HG02571 (cell line): ENCODE results near the gene ULBP2.
"Not testable (repeated sequence)": the region's sequence is repeated elsewhere in the genome, so short reads cannot be mapped to it uniquely, and the experiment has no call there.

Experiments
- ATAC-seq: cut with Tn5 transposase; IDR thresholded peaks from one replicate; pipeline ENCODE4 v1.9.1; 2021; ENCODE audit warnings: mild to moderate bottlenecking, moderate library complexity; ENCODE audit not compliant: unreplicated experiment

ULBP2 gene

DNA sequence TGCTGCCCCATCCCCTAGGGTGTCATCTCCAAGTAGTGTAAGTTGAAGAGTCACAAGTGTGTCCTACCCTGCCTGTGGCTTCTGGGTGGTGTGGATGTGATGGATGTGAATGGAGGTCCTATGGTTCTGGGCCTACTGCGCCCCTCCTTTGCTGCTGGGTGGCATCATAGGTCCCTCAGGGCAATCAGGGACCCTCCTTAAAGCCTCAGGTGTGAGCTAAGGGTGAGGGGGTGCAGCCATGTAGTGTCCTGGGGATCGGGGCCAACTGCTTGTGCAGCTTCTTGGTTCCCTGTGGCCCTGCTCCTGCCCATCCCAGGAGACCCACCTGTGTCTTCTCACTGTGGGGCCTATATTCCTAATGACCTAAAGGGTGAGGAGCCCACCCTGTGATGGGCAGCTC lies 24.5 kb downstream of the ULBP2 start:
- ATAC-seq: not testable (repeated sequence)

DNA sequence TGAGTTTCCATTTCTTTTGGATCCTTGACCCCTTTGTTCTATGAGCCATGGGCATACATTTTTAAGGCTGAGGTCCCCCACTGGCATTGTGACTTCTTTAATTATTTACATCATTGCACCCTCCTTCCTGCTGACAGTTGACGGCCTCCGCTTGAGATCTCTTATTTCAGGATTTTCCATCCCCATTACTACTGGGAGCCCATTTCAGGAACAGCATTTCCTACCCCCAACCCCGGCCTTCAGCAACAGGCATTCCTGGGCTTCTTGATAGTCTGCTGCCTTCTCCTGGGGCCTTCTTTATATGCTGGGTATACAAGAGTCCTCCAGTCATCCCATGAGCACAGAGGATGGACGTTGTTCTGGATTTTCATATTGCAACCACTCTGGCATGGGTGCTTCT lies 25.8 kb downstream of the ULBP2 start:
- no peak for ATAC-seq

DNA sequence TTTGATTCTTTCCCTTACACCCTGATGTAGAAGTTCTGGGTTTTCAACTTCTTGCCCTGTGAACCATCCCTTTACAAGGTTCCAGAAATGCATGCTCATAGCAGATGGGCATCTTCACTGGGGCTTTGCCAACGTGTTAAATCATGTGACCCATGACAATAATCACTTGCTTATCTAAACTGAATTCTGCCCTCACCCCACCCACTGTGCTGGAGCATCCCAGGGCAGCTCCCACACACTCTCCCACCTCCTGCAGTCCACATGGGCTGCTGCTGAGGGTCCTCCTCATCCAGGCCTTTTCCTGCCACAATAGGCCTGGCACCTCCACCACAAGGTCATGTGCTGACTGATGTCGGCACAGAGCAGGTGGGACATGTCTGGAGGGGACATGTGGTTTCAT lies 26.2 kb downstream of the ULBP2 start:
- not testable (repeated sequence) for ATAC-seq

DNA sequence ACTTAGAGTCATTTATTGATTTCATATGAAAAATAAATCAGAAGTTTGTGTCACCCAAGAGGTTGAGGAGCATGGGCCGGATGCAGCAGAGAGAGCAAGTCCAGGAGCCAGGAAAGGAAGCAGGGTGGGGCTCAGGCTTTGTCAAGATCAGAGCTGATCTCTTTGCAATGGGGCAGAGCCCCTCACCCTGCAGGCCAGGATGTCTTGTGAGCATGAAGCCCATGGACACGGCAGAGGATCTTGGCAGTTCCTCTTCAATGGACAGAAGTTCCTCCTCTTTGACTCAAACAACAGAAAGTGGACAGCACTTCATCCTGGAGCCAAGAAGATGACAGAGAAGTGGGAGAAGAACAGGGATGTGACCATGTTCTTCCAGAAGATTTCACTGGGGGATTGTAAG lies 27.1 kb downstream of the ULBP2 start:
- ATAC-seq: not testable (repeated sequence)

DNA sequence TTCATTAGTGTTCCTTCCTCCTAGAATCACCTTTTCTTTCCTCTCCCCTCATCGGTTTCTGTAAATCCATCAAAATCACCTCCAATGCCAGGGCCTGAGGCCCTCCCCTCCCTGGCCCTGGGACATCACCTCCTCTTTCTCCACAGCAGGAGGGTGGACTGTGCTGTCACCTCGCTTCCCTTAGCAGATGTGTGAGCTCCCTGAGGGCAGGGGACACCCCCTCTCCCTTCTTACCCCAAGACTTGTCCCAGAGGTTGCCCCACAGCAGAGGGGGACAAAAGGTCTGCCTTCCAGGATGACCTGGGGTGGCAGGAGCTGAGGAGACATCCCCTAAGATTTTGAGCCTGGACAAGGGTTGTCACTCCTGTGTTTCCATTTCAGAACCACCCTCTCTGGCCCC lies 27.8 kb downstream of the ULBP2 start:
- ATAC-seq: no peak

DNA sequence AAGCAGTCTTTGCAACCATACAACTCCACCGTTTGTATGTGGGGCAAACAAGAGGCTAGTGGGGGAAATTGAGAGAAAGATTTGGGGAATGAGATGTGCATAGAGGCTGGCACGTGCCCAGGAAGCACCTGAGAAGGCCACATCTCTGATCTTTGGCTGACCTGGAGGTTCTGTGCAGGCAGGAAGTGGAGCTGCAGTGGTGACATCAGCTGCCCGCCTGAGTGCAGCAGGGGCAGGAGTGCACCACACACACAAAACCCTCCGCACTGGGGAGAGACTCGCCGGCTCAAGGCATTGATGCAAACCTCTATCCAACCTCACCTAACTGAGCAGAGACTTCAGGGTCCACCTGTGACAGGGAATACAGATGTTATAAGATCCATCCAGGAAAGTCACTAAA lies 32.6 kb downstream of the ULBP2 start:
- not testable (repeated sequence) for ATAC-seq

DNA sequence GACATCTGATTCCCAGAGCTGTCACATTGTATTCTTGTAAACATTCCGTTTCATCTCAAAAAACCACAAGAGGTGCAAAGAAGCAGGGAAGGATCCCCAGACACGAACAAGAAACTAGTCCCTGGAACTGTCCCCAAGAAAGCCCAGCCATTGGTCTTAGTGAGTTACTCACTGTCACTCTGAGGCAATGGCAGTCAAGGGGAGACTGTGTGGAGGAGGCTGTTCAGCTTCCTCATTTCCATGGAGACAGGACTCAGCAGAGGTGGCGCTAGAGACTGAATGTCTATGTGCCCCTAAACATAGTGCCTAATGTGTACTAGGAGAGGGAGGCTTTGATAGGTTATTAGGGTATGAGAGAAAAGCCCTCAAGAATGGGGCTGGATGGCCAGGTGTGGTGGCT lies 33.0 kb downstream of the ULBP2 start:
- ATAC-seq: no peak

DNA sequence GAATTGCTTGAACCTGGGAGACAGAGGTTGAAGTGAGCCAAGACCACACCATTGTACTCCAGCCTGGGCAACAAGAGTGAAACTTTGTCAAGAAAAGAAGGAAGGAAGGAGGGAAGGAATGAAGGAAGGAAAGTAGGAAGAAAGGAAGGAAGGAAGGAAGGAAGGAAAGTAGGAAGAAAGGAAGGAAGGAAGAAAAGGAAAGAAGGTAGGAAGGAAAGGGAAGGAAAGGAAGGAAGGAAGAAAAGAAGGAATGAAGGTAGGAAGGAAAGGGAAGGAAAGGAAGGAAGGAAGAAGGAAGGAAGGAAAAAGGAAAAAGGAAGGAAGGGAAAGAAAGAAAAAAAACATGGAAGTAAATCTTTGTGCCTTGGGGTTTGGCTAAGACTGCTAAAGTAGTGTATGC lies 33.6 kb downstream of the ULBP2 start:
- no peak for ATAC-seq

DNA sequence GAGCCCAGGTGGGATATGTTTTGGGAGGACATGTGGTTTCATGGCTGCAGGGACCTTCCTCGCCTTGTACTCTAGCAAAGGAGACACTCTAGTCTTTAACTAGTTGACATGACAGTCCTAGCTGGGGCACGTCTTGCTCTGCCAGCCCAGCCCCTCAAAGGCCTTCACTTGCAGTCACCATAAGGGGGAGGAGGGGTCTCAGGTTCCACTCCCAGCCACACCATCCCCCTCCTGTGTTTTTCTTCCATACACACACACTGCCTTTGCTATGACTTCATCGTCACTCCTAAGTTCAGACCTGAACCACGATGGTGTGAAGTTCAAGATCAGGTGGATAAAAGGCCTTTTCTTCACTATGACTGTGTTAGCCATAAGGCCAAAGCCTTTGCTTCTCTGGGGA lies 35.4 kb downstream of the ULBP2 start:
- no peak for ATAC-seq

DNA sequence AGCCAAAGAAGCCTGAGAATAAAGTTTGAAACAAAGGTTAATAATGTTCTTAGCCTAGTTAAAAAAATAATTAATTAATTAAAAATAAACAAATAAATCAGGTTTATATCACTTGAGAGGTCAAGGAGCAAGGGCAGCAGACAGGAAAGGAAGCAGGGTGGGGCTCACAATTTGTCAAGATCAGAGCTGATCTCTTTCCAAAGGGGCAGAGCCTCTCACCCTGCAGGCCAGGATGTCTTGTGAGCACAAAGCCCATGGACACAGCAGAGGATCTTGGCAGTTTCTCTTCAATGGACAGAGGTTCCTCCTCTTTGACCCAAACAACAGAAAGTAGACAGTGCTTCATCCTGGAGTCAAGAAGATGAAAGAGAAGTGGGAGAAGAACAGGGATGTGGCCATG lies 36.8 kb downstream of the ULBP2 start:
- ATAC-seq: no peak

DNA sequence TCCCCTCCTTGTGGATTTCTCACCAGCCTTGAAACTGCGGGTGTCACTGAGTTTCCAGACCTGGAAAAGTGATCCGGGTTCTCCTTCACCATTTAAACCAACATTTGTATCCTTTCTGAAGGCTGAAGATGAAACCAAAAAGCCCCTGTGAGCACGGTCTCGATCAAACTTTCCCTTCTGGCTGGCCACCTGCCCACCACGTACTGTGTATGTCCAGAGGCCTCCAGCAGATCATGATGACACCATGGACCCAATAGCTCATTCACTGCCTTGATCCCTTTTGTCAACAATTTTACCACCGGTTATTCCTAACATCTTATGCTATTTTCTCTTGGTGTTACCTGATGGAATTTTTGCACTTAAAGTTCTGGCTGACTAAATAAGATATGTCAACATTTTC lies 37.5 kb downstream of the ULBP2 start:
- ATAC-seq: no peak

DNA sequence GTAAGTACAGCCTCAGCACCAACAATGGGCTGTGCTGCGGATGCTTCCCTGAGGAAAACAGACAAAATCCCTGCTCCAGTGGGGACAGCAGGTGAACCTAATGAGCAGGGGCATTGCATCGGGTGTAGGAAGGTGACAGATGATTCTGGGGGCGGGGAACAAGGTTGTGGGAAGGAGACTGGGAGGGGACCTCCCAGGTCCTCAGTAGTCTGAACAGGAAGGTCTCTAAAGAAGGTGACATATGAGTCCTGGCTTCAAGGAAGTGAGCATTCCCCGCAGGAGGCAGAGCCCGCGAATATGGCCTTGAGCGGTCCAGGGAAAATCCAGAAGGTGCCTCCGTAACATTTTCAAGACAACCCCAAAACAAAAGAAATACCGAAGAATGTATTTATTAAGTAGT lies 41.3 kb downstream of the ULBP2 start:
- ATAC-seq: no peak

DNA sequence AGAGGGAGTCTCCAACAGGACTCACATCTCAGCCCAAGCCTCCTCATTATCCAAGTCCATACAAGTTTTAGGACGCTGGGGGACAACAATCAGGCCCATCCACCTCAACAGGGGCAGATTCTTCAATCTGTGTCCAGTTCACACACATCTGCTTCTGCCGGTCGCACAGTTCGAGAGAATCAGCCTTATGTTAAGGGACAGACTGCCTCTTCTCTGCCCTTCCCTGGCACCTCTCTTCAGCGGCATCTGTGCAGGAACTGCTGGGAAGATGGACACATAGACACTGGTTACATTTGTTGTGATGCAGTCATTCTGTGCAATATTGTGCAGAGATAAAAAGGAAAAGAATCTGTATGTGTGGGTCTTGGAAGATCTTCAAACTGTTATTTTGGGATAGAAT lies 43.0 kb downstream of the ULBP2 start:
- no peak for ATAC-seq

DNA sequence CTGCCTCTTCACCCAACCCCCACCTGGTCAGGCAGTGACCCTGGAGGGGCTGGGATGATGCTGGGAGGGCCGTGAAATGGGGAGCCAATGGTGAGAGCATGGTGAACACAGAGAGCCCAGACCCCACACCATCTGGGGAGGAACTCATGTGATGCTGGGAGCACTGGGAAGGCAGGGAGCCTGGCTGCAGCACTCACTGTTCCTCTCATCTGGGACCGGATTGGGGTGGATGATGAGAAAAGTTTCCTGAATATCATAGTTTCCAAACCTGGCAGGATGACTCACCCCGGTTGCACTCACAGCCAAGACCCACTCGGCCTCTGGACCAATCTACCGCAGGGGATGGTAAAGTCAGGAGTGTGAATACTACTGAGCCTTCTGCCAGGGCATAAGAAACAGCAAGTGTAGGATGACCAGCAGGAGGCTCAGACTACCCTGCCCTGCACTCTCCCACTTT lies 43.7 kb downstream of the ULBP2 start:
- ATAC-seq: no peak

DNA sequence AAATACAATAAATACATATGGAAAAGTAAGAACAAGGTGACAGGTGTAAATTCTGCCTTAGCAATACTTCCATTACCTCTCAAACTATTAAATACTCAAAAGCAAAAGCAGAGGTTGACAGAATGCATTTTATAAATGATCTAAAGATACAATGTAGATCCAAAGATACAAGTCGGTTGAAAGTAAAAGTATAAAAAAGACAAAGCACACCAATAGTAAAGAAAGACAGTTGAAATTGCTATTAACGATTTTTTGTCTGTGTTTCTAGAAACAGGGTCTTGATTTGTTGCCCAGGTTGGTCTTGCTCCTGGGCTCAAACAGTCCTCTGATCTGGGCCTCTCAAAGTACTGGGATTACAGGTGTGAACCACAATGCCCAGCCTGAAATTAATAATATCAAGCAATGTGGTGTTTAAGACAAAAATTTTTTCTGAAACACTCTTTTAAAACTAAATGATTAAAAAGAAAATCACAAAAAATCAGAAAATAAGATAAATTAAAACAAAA lies 45.8 kb downstream of the ULBP2 start:
- ATAC-seq: no peak

DNA sequence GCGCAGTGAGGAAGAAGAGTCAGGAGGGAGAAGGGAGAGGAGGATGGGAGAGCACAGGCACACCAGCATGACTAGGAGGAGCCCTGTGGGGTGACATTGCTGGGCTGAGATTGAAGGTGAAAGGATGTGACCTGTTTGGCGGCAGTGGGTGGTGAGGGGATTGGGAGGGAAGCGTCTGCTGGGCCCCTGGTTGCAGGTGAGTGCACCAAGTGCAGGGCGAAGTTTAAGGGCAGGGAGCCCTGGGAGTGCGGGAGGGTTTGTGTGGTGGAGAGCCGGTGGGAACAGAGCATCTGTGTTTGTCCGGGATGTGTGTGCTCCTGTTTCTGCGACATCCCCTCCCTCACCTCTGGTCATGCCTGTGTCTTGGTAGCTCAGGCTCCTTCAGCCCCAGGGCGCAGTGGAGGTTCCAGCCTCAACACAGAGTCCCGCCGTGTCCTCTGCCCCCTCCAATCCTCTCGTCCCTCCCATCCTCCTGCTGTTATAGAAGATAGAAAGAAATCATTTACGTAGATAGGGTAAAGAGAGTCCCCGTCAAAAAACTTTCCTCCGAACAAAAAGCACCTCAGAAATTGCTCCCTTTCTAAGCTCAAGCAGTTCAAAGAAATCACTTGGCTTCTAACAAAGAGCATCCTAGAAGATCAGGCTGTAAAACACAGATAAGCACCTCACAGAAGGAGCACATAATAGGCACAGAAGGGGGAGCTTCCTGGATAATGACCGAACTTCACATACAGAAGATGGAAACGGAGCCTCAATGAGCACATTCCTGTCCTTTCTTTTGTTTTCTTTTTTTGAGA lies 46.9 kb downstream of the ULBP2 start:
- ATAC-seq: no peak

DNA sequence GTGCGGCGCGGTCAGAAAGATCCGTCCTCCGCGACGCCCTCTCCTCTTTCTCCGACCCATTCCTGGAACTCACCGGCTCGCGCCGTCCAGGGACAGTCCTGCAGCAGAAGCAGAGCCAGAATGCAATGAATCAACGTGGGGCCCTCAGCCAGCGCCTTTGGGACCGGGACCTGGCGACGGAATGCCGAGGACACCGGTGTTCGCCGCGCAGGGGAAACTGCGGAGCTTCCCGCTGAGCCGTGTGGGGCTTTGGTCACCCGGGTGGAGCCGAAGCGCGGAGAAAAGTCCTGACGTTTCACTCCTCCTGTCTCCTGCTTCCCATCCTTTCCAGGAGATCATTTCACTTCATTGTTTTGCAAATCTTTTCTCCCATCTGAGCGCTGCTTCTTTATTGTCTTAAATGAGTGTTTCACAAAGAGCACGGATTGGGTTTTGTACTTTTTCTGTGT lies 48.4 kb downstream of the ULBP2 start:
- no peak for ATAC-seq

DNA sequence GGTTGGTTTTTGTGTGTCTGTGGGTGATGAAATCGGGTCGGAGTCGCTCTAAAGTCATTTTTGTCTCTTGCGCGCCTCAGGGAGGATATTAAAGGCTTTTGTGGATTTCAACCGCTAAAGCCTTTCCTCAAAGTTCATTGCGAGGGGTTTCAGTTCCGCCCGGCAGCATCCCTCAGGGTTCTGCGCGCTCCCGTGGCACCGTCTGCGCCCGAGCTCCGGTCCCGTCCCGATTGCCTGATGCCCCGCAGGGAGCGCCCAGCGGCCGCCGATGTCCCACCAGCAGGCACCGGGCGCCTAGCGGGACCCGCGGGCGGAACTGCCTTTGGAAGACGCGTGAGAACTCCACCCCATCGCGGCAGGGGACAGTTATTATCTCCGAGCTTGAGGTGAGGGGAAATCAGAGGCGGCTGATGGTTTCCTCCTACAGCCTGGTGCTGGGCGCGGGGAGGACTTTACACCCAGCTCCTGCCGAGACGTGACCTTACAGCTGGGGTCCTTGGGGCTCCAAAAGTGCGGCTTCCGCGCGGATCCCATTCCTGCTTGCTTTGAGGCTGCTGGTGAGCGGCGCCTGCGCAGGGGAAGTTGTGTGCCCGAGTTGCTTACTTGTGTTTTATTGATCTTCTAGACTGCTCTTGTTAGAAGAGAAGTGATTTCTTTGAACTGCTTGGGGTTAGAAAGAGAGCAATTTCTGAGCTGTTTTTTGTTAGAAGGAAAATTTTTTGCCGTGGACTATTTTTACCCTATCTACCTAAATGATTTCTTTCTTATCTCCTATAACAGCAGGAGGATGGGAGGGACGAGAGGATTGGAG lies 49.1 kb downstream of the ULBP2 start:
- no peak for ATAC-seq

DNA sequence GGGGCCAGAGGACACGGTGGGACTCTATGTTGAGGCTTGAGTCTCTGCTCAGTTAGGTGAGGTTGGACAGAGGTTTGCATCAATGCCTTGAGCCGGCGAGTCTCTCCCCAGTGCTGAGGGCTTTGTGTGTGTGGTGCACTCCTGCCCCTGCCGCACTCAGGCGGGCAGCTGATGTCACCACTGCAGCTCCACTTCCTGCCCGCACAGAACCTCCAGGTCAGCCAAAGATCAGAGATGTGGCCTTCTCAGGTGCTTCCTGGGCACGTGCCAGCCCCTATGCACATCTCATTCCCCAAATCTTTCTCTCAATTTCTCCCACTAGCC lies 49.6 kb downstream of the ULBP2 start:
- not testable (repeated sequence) for ATAC-seq

DNA sequence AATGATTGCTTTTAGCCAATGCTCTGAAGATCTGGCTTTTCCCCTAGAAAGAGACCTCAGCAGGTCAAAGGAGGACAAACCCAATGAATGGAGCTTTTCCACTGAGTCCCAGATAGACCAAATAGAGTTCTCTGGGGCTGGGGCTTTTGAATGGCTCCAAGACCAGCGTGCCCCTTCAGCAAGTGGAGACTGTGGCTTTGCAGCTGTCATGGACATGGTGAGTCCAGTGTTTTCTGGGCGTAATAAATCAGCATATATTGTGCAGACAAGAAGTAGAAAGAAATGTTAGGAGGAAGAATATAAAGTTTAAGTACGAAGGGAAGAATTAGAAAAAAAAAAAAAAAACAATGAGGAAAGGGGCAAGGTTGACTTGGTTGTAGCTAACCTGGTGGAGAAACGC lies 50.0 kb downstream of the ULBP2 start:
- no peak for ATAC-seq

DNA sequence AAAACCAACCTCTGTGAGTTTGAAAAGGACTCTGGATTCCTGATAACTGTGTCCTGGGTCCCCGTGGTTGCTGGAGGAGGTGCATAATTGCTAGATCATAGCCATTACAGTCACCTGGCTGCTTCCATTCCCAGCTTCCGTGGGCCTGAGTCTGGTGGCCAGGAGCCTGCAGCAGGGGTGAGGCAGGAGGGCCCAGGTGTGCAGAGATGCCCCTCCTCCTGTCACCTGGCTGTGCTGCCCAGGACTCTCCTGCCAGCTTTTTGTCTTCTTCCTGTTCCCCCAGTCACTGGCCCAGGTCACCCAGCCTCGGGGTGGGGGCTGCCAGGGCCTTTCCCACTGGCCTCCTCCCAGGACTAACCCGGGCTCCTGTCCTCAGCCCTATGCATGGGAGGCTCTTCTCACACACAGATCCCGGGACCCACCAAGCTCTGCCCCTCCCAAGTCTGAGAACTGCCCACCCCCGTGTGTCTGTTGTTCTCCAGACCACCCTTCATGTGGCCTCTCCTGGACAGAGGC lies 53.5 kb downstream of the ULBP2 start:
- ATAC-seq: no peak

DNA sequence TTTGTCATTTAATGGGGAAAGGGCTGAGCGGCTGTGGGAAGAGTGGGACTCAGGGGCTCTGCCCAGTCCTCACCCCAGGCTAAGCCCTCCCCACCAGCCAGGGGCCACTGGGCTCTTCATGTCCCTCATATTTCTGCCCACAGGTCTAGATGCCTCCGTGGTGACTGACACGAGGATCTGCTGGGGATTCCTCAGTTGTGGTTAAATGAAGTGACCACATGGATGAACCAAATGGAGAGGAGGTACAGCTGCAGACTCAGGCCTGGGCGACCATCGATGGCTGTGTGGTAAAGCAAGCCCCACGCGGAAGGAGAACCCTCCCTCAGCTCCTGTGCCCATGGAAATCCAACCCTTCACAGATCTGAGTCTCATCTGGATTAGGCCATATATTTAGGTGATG lies 54.2 kb downstream of the ULBP2 start:
- no peak for ATAC-seq
